ENCODE results near the gene ZNF780B. TPM values are rescaled to one million over a fixed set of nuclear protein-coding genes. Genes with fewer than 3 reads are reported as not detected.

The ZNF780B gene
- total and polyA plus RNA-seq, 2 of the 8 experiments (the other 6 are each of a cell fraction or from before 2014, with no cell fraction given) = 3.1 to 22.4 TPM

GRCh38 chr19:40035996-40036395 lies 20.0 kb downstream of the ZNF780B start:
- H3K9me3 ChIP-seq (ENCODE audit: insufficient read depth in 2 of 2, low read depth in 1 of 2, low read length in 1 of 2) = peaks cover 61 to 62% of the 10 kb centered on the region in 2 experiments

More at GRCh38 chr19:40035996-40036395, 20.0 kb downstream of the ZNF780B start:
- Histone ChIP-seq H3K18ac (ENCODE audit: extremely low read depth, low read length) (no peak overlapping the region), H3K14ac (ENCODE audit: insufficient read length) (no peak overlapping the region), H2BK12ac (ENCODE audit: low read depth, low read length) (no peak overlapping the region), H2AK5ac (ENCODE audit: low read depth, low read length) (no peak overlapping the region), H3K4me2 (ENCODE audit: insufficient read depth in 1 of 2, low read depth in 2 of 2, low read length in 2 of 2) (no peak overlapping the region), H3K4me3 (ENCODE audit: extremely low read depth in 1 of 4, insufficient read depth in 2 of 4, low read depth in 3 of 4, low read length in 4 of 4) (no peak overlapping the region), H3K4ac (replicated peaks; ENCODE audit: insufficient read length, low read depth, low read length) (no peak overlapping the region), H2BK20ac (ENCODE audit: low read length) (no peak overlapping the region), H3K23ac (ENCODE audit: insufficient read length) (no peak overlapping the region), H2BK15ac (ENCODE audit: low read length) (no peak overlapping the region), H3K9ac (replicated peaks in 1 of 4; ENCODE audit: extremely low read depth in 1 of 4, low read depth in 3 of 4, low read length in 3 of 4) (no peak overlapping the region), H4K8ac (ENCODE audit: extremely low read depth, insufficient read depth, low read length) (no peak overlapping the region), H3K79me1 (ENCODE audit: low read depth, low read length) (no peaks in the 10 kb centered on the region), H4K5ac (ENCODE audit: insufficient read length, low read depth, low read length) (no peak overlapping the region), H3K23me2 (ENCODE audit: low read depth, low read length) (no peaks in the 10 kb centered on the region), H3K4me1 (replicated peaks in 1 of 4; ENCODE audit: control insufficient read depth in 3 of 4, insufficient read depth in 4 of 4, low read length in 3 of 4) (no peaks in the 10 kb centered on the region), H3K27ac (ENCODE audit: low read depth, low read length) (no peak overlapping the region), H4K91ac (replicated peaks; ENCODE audit: insufficient read length, low read length) (no peak overlapping the region), H2BK120ac (replicated peaks; ENCODE audit: low read depth, low read length) (no peak overlapping the region), H3K36me3 (ENCODE audit: control insufficient read depth in 2 of 4, insufficient read depth in 4 of 4, low read length in 3 of 4) (peaks cover 0 to 43% (median 19%) of the 10 kb centered on the region in 4 experiments; a peak in 3 of 8 replicates), H4K20me1 (replicated peaks in 1 of 2; ENCODE audit: control insufficient read depth in 1 of 2, insufficient read depth in 2 of 2, low read length in 2 of 2) (no peaks in the 10 kb centered on the region), H2AFZ (ENCODE audit: low read length) (no peak overlapping the region), H3K27me3 (replicated peaks in 1 of 4; ENCODE audit: control insufficient read depth in 3 of 4, extremely low read depth in 1 of 4, insufficient read depth in 3 of 4, low read length in 3 of 4) (no peaks in the 10 kb centered on the region), H2BK5ac (ENCODE audit: low read depth, low read length) (no peak overlapping the region), H3K56ac (replicated peaks; ENCODE audit: insufficient read length, low read depth, low read length) (no peak overlapping the region), H3K79me2 (ENCODE audit: control insufficient read depth in 1 of 2, insufficient read depth in 2 of 2, low read length in 2 of 2) (no peaks in the 10 kb centered on the region)
- DNase-seq (ENCODE audit: low read depth in 1 of 2, low spot score in 2 of 2) (no peak), FAIRE-seq (no peak)
- WGBS, 2 experiments (ENCODE audit: extremely low coverage in 1 of 2, insufficient coverage in 1 of 2, insufficient read length in 1 of 2, insufficient replicate concordance in 2 of 2, low coverage in 1 of 2, low lambda C conversion rate in 2 of 2, missing lambda C conversion rate in 1 of 2) = 92% methylated on average over 4 of the region's 4 CpGs; no CpG with 5 or more reads in 1 of the 2 experiments
- ChIA-PET CTCF (ENCODE audit: partially characterized antibody) (no interaction called here), POLR2A (ENCODE audit: partially characterized antibody) (no interaction called here)
- TF ChIP-seq RNF2 (IDR thresholded peaks at IDR 0.05; ENCODE audit: borderline replicate concordance, low read depth, low read length, missing control alignments, poor library complexity, severe bottlenecking) (no peak), TEAD4 (IDR thresholded peaks at IDR 0.05; ENCODE audit: low read depth, low read length) (no peak), SIRT6 (IDR thresholded peaks at IDR 0.05; ENCODE audit: low read length) (no peak), CTBP2 (IDR thresholded peaks at IDR 0.05; ENCODE audit: borderline replicate concordance, insufficient read depth, insufficient read length, low read length) (no peak), RFX5 (IDR thresholded peaks at IDR 0.05; ENCODE audit: borderline replicate concordance, low read depth, low read length) (no peak)

Measured in H1 (cell line).